Small intestine (tissue), 7 donors: ENCODE measurements around the gene CPXM1. TPM values are rescaled to one million over a fixed set of nuclear protein-coding genes. Genes with fewer than 3 reads are reported as not detected.

Experiments used
- DNase-seq, 2 donors: peaks; one replicate each; pipeline versions ENCODE4 v3.0.0 to v3.0.0-alpha.2; 2013
- FAIRE-seq: peaks from 2 replicates; lab custom pipeline; 2012; peaks lifted over from hg19 to GRCh38; lab: Jason Lieb, UNC
- H3K27ac ChIP-seq, 3 donors: one replicate each; pipeline ENCODE4 v1.5.1; 2013; ENCODE audit warnings: low read length in 2 of 3, mild to moderate bottlenecking in 2 of 3, control low read depth in 1 of 3, inconsistent platforms in 1 of 3, low read depth in 1 of 3, moderate library complexity in 1 of 3
- H3K27me3 ChIP-seq, 3 donors: one replicate each; pipeline ENCODE4 v1.6.1; 2013; ENCODE audit warnings: low read length in 3 of 3, inconsistent platforms in 1 of 3; ENCODE audit not compliant: control insufficient read depth in 3 of 3, insufficient read depth in 3 of 3
- H3K36me3 ChIP-seq, 3 donors: one replicate each; pipeline ENCODE4 v1.6.1; 2013; ENCODE audit warnings: low read length in 3 of 3, inconsistent platforms in 1 of 3, low read depth in 1 of 3, mild to moderate bottlenecking in 1 of 3, moderate library complexity in 1 of 3; ENCODE audit not compliant: control insufficient read depth in 3 of 3, insufficient read depth in 2 of 3
- H3K4me1 ChIP-seq, 3 donors: one replicate each; pipeline ENCODE4 v1.6.1; 2013; ENCODE audit warnings: low read length in 2 of 3, inconsistent platforms in 1 of 3, low read depth in 1 of 3, mild to moderate bottlenecking in 1 of 3, moderate library complexity in 1 of 3; ENCODE audit not compliant: control insufficient read depth in 3 of 3, insufficient read depth in 2 of 3
- H3K4me3 ChIP-seq, 3 donors: one replicate each; pipeline ENCODE4 v1.5.1; 2013; ENCODE audit warnings: low read length in 3 of 3, control low read depth in 1 of 3, inconsistent platforms in 1 of 3, low read depth in 1 of 3, mild to moderate bottlenecking in 1 of 3, moderate library complexity in 1 of 3
- H3K9me3 ChIP-seq, 2 donors: one replicate each; pipeline ENCODE4 v1.6.1; 2013; ENCODE audit warnings: low read depth in 1 of 2, low read length in 1 of 2; ENCODE audit not compliant: control insufficient read depth in 2 of 2, insufficient read depth in 1 of 2
- WGBS, 3 donors: extraction: QIAGEN DNeasy Blood & Tissue Kit; methylation state at CpG; one replicate each; pipeline ENCODE4 v1.1.7; 2013; 5-methylcytosine and 5-hydroxymethylcytosine counted together
- polyA plus RNA-seq, 4 donors: library from polyadenylated mRNA; stranded (reverse) in 3 of 4; unstranded in 1 of 4; fragments of 200-250 nt in 3 of 4; fragments of 120-200 nt in 1 of 4; gene quantifications; one replicate each; pipeline versions ENCODE4 v1.2.1 to v1.2.3, GENCODE V29; 2013
- donor health status: healthy with polysubstance abuse.
- donor health status: control.
- donor health status: control.
- donor health status: Bipolar disorder and iron deficiency.
- donor health status: healthy.

CPXM1 gene
- polyA plus RNA-seq, 4 donors, result 0.54 to 13.9 (median 1.8) TPM; not detected in 1

DNA sequence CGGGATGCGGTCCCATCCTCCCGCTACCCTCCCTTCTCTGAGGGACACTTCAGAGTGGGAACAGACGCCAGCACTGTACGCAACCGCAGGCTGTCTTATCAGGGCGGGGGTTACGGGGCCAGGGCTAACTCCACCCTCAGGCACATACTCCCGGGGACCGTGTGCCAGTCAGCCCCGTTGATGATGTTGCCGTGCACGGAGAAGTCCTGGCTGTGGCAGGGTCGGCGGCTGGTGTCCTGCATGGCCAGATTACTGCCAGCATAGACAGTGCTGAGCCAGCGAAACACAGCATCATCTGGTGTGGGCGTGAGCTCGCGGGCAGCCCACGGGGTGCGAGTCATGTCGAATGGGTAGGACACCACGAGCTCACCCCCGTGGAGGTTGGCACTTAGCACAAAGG, 5.0 kb downstream of the CPXM1 start:
- peaks cover 8 to 25% (median 9%) of the 10 kb centered on the region in 3 donors for H3K27me3 ChIP-seq
- no peak overlapping the region for H3K4me3 ChIP-seq
- FAIRE-seq (no peak), DNase-seq (no peak)
- peaks cover 0 to 7% (median 0%) of the 10 kb centered on the region in 3 donors for H3K36me3 ChIP-seq
- 71 to 82% (median 71%) methylated on average over 24 of the region's 24 CpGs for WGBS, 3 donors
- no peaks in the 10 kb centered on the region for H3K9me3 ChIP-seq
- peaks cover 0 to 2% (median 0%) of the 10 kb centered on the region in 3 donors for H3K4me1 ChIP-seq
- H3K27ac ChIP-seq, result no peak overlapping the region

DNA sequence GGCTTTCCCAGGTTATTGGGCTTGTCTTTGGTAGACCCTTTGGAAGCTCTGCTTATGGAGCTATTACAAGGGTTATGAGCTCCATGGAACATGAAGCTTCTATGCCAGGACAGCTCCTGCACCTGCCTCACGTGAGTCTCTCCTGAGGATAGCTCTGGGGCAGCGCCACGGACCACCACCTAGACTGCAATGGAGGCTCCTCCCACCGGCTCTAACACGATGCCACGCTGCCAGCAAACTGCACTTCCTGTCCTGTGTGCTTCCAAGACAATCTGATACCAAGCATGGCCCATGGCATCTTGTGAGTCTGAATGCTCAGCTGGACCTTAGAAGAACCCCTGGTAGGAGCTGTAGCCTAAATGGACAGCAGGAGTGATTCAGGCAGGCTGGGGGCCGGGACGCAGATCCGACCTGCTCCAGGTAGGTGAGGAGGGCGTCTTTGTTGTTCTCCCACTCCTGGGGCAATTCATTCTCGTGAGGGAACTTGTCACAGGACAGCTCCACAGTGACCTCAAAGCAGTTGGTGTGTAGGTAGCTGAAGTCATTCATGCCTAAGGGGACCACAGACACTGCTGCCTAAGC, 5.5 kb downstream of the CPXM1 start:
- peaks cover 0 to 1% (median 0%) of the 10 kb centered on the region in 3 donors for H3K4me1 ChIP-seq
- FAIRE-seq, result no peak
- H3K9me3 ChIP-seq, result no peaks in the 10 kb centered on the region
- peaks cover 0 to 7% (median 0%) of the 10 kb centered on the region in 3 donors for H3K36me3 ChIP-seq
- no peak for DNase-seq
- no peak overlapping the region for H3K4me3 ChIP-seq
- H3K27me3 ChIP-seq, result peaks cover 4 to 22% (median 6%) of the 10 kb centered on the region in 3 donors
- H3K27ac ChIP-seq, result no peak overlapping the region
- 73 to 84% (median 74%) methylated on average over 11 of the region's 11 CpGs for WGBS, 3 donors

DNA sequence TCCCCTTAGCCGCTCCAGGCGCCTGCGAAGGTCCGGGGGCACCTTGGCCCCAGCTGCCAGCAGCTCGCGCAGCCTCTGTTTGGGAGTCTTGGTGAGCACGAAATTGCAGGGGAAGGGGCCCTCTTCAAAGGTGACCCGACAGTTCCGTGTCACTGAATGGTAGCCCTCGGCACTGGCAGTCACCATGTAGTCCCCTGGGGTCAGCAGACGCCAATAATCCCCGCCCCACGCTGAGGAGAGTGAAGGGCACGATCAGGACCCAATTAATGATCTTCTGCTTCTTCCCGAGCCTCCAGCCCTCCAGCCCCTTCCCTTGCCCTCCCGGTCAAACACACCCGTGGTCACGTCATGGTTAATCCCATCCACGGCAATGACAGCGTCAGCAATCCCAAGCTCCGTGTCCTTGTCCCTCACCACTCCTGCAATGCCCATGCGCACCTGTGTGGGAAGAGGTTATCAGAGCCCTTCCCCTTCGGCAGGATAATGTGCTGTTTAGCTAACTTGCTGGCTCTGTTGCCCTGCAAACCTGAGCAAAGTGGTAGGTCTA, 6.2 kb downstream of the CPXM1 start:
- 82 to 86% (median 84%) methylated on average over 23 of the region's 23 CpGs for WGBS, 3 donors
- no peaks in the 10 kb centered on the region for H3K4me1 ChIP-seq
- peaks cover 0 to 7% (median 0%) of the 10 kb centered on the region in 3 donors for H3K36me3 ChIP-seq
- H3K9me3 ChIP-seq, result no peaks in the 10 kb centered on the region
- H3K4me3 ChIP-seq, result no peak overlapping the region
- no peak overlapping the region for H3K27ac ChIP-seq
- FAIRE-seq, result no peak
- DNase-seq, result no peak
- peaks cover 2 to 16% (median 3%) of the 10 kb centered on the region in 3 donors for H3K27me3 ChIP-seq

DNA sequence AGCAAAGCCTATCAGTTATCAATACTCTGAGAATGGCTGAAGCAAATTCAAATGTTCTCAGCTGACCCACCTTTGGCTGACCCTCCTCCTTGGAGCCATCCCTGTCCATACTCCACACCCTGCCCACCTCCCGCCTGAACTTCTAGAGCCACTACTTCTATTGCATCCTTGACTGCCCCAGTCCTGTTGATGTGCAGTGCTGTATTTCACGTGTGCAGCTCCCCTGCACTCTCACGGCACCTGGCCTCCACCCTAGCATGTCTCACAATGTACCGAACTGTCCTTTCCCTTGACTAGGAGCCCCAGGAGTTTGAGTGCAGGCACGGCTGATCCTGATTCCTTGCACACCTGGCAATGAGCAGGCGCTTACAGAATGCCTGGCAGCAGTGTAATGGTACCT, 7.0 kb downstream of the CPXM1 start:
- H3K27me3 ChIP-seq, result peaks cover 0 to 10% (median 0%) of the 10 kb centered on the region in 3 donors
- WGBS, 3 donors, result 75 to 91% (median 88%) methylated on average over 6 of the region's 6 CpGs

DNA sequence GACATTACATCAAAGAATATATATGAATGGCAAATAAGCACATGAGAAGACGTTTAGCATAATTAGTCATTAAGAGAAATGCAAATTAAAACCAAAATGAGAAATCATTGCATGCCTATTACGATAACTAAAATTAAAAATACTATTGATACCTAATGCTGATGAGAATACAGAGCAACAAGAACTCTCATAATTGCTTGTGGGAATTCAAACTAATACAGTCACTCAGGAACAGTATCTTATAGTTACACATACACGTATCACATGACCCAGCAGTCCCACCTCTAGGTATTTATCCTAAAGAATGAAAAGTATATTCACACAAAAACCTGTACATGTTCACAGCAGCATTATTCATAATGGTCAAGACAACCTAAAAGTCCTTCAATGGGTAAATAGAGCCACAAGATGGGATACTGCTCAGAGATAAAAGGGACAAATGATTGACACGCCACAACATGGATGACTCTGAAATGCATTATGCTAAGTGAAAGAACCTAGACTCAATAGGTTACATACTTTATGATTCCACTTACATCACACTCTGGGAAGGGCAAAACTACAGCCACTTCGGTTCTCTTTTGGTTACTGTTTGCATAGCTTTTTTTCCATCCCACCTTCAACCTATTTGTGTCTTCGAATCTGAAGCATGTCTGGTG, 16.4 kb downstream of the CPXM1 start:
- Histone ChIP-seq H3K9me3 (no peaks in the 10 kb centered on the region), H3K4me3 (no peak overlapping the region), H3K4me1 (no peaks in the 10 kb centered on the region), H3K27me3 (peaks cover 0 to 6% (median 0%) of the 10 kb centered on the region in 3 donors), H3K36me3 (no peaks in the 10 kb centered on the region), H3K27ac (no peak overlapping the region)
- 67 to 78% (median 75%) methylated on average over 6 of the region's 6 CpGs for whole genome bisulfite sequencing, 3 donors
- DNase-seq, result no peak
- FAIRE-seq, result no peak

More for the DNA sequence above, 7.0 kb downstream of the CPXM1 start:
- DNase-seq (no peak), FAIRE-seq (no peak)
- no peak overlapping the region for H3K27ac ChIP-seq
- peaks cover 0 to 7% (median 0%) of the 10 kb centered on the region in 3 donors for H3K36me3 ChIP-seq
- H3K9me3 ChIP-seq, result no peaks in the 10 kb centered on the region
- H3K4me3 ChIP-seq, result no peak overlapping the region
- H3K4me1 ChIP-seq, result no peaks in the 10 kb centered on the region

DNA sequence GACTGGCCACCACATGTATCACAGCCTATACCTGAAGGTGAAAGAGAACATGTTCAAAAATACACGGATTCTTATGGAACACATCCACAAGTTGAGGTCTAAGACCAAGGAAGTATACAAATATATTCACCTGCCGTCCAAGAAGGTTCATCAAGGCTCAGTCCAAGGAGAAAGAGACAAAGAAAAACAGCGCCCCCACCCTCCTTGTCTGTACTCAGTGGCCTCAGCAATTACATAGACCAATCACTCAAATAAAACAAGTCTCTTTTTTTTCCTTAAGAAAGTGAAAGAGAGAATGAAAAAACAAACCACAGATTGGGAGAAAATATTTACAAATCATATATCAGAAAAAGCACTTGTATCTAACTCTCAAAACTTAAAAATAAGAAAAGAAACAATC, 19.5 kb downstream of the CPXM1 start:
- WGBS, 3 donors, result 23 to 36% (median 33%) methylated on average over 3 of the region's 3 CpGs
- no peak overlapping the region for H3K4me3 ChIP-seq
- H3K4me1 ChIP-seq, result no peaks in the 10 kb centered on the region
- FAIRE-seq (no peak), DNase-seq (no peak)
- H3K27me3 ChIP-seq, result peaks cover 0 to 6% (median 0%) of the 10 kb centered on the region in 3 donors
- H3K9me3 ChIP-seq, result peaks cover 0 to 1% of the 10 kb centered on the region in 2 donors
- no peak overlapping the region for H3K27ac ChIP-seq
- H3K36me3 ChIP-seq, result no peaks in the 10 kb centered on the region

DNA sequence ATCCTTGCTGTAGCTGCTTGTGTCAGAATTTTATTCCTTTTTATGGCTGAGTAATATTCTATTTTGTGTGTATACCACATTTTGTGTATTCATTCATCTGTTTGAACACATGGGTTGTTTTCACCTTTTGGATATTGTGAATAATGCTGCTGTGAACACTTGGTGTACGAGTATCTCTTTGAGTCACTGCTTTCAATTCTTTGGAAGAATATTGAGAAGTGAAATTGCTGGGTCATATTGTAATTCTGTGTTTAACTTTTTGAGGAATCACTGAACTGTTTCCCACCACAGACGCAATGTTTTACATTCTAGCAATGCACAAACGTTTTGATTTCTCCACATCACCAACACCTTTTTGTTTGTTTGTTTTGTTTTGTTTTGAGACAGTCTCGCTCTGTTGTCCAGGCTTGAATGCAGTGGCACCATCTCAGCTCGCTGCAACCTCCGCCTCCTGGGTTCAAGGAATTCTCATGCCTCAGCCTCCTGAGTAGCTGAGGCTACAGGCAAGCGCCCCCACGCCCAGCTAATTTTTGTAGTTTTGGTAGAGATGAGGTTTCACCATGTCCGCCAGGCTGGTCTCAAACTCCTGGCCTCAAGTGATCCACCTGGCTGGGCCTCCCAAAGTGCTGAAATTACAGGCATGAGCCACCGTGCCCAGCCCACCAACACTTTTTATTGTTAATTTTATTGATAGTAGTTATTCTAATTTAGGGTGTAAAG, 21.7 kb downstream of the CPXM1 start:
- DNase-seq (no peak), FAIRE-seq (no peak)
- no peaks in the 10 kb centered on the region for H3K36me3 ChIP-seq
- H3K4me1 ChIP-seq, result no peaks in the 10 kb centered on the region
- peaks cover 0 to 6% (median 2%) of the 10 kb centered on the region in 3 donors for H3K27me3 ChIP-seq
- H3K4me3 ChIP-seq, result no peak overlapping the region
- 77 to 80% (median 79%) methylated on average over 10 of the region's 10 CpGs for WGBS, 3 donors
- peaks cover 0 to 4% of the 10 kb centered on the region in 2 donors for H3K9me3 ChIP-seq
- H3K27ac ChIP-seq, result no peak overlapping the region

DNA sequence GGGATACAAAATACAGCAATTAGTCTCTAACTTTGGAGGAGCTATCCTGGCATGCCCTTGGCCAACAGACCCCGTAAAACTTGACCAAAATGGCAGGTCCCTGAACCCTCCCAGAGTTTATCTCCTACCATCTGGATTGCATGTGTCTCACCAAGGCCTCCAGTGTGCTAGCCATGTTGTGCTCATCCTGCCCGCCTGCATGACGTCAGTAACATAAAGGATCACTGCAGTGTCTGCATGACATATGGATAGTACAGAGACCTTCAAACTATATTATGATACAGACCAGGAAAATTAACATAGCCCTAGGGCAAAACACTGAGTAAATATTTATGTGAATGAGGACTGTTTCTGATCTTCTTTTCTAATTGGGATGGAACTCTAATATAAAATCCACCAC, 25.3 kb downstream of the CPXM1 start:
- Histone ChIP-seq H3K27ac (no peak overlapping the region), H3K27me3 (peaks cover 0 to 4% (median 0%) of the 10 kb centered on the region in 3 donors), H3K4me3 (no peak overlapping the region), H3K9me3 (peaks cover 0 to 4% of the 10 kb centered on the region in 2 donors), H3K4me1 (no peaks in the 10 kb centered on the region), H3K36me3 (no peaks in the 10 kb centered on the region)
- no peak for DNase-seq
- no peak for FAIRE-seq
- 77 to 91% (median 82%) methylated on average over 3 of the region's 3 CpGs for WGBS, 3 donors
